GM12801 (cell line): ENCODE data around the gene ARHGAP9.

Experiments used
- TF ChIP-seq, protein P1 (sequence below): IDR thresholded peaks from one replicate; pipeline ENCODE4 v1.5.1; 2011; ENCODE audit warnings: control low read depth; ENCODE audit not compliant: insufficient read length; ENCODE audit errors: extremely low read depth

Gene ARHGAP9

DNA sequence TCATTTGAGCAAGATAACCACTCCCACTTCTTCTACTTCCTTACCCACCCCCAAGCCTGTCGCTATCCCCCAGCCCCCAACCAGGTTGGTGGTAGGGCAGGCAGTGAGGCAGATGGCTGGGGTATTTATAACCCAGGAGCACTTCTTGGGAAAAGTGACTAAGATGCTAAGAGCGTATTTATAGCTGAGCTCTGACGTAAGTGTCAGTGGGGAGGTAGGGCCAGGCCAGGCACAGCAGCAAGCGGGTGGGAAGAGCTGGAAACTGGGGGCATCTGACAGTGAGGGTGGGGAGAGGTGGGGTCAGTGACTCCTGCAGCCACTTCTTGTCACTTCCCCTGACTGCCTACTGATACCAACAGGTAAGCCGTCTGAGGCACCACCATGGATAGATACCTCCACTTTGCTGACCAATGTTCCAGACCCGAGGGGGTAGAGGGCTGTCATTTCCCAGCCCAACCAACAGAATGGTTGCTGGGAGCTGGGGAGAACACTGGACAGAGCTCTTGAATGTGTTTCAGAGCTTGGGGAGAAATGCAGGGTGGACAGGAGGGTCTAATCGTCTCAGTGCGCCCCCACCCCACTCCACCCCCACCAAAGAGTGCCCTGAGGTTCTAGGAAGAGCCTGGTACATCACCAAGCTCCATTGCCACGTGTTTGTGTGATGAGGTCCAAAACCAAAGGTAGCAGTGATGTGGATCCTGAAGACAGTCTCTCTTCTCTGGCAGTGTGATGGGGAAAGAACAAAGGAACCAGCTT is 27.3 kb downstream of the ARHGAP9 start:
- TF ChIP-seq, protein P1, sequence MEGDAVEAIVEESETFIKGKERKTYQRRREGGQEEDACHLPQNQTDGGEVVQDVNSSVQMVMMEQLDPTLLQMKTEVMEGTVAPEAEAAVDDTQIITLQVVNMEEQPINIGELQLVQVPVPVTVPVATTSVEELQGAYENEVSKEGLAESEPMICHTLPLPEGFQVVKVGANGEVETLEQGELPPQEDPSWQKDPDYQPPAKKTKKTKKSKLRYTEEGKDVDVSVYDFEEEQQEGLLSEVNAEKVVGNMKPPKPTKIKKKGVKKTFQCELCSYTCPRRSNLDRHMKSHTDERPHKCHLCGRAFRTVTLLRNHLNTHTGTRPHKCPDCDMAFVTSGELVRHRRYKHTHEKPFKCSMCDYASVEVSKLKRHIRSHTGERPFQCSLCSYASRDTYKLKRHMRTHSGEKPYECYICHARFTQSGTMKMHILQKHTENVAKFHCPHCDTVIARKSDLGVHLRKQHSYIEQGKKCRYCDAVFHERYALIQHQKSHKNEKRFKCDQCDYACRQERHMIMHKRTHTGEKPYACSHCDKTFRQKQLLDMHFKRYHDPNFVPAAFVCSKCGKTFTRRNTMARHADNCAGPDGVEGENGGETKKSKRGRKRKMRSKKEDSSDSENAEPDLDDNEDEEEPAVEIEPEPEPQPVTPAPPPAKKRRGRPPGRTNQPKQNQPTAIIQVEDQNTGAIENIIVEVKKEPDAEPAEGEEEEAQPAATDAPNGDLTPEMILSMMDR: no peak

DNA sequence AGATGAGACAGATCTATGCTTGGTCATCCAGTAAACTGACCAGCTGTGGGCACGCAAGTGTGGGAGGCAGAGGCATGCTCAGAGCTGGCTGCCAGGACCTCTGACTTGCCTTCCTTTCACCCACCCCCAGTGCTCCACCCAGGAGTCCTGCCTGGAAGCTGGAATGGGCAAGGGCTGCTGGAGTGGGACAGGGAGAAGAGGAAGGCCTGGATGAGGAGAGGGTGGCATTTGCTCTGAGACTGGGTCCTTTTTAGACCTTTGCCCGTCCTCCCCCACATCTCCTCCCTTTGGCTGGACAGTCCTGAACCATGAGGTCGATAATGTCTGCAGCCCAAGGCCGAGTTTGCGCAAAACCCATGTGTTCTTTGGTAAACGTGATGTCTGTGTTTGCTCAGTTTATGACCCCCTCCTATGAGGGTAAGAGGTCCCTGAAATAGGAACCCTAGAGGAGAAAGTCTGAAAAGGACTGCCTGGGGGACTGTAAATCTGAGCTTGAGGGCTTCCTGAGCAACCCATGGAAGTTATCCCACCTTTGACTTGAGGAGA is 28.4 kb downstream of the ARHGAP9 start:
- TF ChIP-seq, protein P1: no peak

DNA sequence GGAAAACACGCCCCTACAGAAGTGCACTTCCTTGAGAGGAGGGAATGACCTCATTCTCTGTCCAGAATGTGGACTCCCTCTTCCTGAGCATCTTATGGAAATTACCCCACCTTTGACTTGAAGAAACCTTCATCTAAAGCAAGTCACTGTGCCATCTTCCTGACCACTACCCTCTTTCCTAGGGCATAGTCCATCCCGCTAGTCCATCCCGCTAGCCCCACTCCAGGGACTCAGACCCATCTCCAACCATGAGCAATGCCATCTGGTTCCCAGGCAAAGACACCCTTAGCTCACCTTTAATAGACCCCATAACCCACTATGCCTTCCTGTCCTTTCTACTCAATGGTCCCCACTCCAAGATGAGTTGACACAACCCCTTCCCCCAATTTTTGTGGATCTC is 29.6 kb downstream of the ARHGAP9 start:
- TF ChIP-seq, protein P1: no peak

DNA sequence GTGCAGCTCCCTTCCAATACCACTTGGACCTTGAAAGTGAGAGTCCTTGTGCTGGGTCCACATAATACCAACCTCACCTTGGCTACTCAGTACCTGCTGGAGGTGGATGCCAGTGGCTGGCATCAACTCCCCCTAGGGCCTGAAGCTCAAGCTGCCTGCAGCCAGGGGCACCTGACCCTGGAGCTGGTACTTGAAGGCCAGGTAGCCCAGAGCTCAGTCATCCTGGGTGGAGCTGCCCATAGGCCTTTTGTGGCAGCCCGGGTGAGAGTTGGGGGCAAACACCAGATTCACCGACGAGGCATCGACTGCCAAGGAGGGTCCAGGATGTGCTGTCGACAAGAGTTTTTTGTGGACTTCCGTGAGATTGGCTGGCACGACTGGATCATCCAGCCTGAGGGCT is 30.3 kb downstream of the ARHGAP9 start:
- TF ChIP-seq, protein P1: no peak

DNA sequence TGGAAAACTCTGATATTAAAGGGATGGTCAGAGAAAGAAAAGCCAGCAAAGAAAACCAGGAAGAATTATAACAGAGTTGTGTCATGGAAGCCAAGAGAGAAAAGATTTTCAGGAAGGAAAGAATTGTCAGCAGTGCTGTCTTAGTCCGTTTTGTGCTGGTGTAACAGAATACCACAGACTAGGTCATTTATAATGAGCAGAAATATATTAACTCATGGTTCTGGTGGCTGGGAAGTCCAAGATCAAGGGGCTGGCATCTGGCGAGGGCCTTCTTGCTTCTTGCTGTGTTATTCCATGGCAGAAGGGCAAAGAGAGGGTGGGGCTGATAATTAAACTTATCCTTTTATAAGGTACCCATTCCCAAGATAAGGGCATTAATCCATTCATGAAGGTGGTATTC is 31.0 kb downstream of the ARHGAP9 start:
- TF ChIP-seq, protein P1: no peak

DNA sequence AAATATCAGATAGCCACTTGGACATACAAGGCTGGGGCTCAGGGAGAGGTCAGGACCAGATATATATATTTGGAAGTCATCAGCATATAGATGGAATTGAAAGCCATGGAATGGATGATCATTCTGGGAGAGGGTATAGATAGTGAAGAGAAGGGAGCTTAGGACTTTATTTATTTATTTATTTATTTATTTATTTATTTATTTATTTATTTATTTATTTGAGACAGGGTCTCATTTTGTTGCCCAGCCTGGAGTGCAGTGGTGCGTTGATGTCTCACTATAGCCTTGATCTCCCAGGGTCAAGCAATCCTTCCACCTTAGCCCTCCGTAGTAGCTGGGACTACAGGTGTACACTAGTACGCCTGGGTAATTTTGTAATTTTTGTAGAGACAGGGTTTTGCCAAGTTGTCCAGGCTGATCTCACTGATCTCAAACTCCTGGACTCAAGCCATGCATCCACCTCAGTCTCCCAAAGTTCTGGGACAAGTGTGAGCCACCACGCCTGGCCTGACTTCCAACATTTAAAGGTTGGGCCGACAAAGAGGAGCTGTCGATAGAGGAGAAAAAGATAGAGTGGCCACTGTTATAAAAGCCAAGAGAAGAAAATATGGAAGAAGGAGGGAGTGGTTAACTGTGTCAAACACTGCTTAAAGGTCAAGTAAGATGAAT is 33.2 kb downstream of the ARHGAP9 start:
- TF ChIP-seq, protein P1: no peak

DNA sequence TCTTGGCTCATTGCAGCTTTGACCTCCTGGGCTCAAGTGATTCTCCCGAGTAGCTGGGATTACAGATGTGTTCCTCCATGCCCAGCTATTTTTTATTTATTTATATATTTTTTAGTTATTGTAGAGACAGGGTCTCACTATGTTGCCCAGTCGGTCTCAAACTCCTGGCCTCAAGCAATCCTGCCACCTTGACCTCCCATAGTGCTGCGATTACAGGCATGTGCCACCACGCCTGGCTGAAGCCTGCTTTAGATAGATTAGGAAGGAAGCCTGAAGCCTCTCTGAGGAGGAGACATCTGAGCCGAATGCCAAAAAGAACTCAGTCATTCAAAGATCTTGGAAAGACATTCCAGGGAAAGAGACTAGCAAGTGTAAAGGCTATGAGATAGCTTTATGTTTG is 34.9 kb downstream of the ARHGAP9 start:
- TF ChIP-seq, protein P1: no peak
